ENCODE measurements around the gene CANT1. TPM values are rescaled to one million over a fixed set of nuclear protein-coding genes. Genes with fewer than 3 reads are reported as not detected.

The CANT1 gene
- total and polyA plus RNA-seq, 9 donors: 18.6 to 48.8 (median 33.8) TPM

DNA sequence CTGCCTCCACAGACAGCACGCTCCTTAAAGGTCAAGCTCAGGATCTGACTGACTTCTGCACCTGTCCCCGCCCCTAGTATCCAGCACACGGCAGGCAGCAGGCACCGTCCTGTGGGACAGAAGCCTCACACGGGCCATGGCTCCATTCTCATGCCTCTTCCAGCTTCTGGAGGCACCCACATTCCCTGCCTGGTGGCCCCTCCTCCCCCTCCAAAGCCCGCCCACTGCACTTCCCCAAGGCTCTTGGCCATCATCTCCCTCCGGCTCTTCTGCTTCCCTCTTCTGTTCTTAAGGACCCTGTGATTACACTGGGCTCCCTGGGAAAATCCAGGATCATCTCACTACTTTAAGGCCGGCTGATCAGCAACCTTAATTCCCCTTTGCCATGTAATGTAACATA, 3.5 kb downstream of the CANT1 start:
- Histone ChIP-seq H3K4me3 (no peak overlapping the region), H3K36me3 (no peaks in the 10 kb centered on the region), H3K4me1 (ENCODE audit: insufficient read depth) (peaks cover 14% of the 10 kb centered on the region), H3K27me3 (no peaks in the 10 kb centered on the region), H3K27ac (no peak overlapping the region), H3K9me3 (no peaks in the 10 kb centered on the region)
- no peak for TF ChIP-seq POLR2A (IDR thresholded peaks at IDR 0.05)
- TF ChIP-seq, protein P1, sequence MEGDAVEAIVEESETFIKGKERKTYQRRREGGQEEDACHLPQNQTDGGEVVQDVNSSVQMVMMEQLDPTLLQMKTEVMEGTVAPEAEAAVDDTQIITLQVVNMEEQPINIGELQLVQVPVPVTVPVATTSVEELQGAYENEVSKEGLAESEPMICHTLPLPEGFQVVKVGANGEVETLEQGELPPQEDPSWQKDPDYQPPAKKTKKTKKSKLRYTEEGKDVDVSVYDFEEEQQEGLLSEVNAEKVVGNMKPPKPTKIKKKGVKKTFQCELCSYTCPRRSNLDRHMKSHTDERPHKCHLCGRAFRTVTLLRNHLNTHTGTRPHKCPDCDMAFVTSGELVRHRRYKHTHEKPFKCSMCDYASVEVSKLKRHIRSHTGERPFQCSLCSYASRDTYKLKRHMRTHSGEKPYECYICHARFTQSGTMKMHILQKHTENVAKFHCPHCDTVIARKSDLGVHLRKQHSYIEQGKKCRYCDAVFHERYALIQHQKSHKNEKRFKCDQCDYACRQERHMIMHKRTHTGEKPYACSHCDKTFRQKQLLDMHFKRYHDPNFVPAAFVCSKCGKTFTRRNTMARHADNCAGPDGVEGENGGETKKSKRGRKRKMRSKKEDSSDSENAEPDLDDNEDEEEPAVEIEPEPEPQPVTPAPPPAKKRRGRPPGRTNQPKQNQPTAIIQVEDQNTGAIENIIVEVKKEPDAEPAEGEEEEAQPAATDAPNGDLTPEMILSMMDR (IDR thresholded peaks at IDR 0.05): no peak
- TF ChIP-seq EP300 (IDR thresholded peaks at IDR 0.05): no peak
- intact Hi-C loops (cut with DNase I): no loop called here
- DNase-seq: peak in 3 of 5 donors; percentile 8 to 33 (median 8)
- 83 to 94% (median 85%) methylated on average over 8 of the region's 8 CpGs for WGBS, 3 donors

DNA sequence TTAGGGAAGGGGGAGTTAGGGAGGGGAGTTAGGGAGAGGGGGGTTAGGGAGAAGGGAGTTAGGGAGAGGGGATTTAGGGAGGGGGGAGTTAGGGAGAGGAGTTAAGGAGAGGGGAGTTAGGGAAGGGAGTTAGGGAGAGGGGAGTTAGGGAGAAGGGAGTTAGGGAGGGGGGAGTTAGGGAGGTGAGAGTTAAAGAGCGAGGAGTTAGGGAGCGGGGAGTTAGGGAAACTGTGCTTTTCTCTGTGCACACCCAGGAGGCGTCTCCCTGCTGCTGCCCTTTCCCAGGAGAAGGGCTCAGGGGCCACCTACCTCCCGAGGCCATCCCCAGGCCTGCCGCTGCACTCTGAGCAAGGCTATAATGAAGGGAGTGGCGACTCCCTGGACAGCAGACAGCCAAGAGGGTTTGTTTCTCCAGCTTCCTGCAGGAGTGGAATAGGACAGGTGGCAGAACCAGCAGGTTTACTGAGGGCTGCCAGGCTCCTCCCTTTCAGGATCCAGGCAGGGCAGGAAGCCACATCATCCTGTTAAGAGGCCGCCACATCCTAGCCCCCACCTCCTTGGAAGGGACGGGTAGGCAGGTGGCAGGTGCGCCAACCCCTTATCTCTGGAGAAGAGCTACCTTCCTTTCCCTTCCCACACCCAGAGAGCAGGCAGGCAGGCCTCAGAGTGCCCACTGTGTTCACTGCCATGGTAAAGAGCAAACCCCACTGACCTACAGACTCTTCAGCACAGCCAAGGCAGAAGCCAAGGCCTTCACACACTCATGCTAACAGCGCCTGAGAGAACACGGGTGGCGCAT, 4.3 kb downstream of the CANT1 start:
- intact Hi-C loops (cut with DNase I): no loop called here
- WGBS, 3 donors: 70 to 78% (median 76%) methylated on average over 12 of the region's 12 CpGs
- DNase-seq: peak in 4 of 5 donors; percentile 6 to 31 (median 20)
- H3K27me3 ChIP-seq: no peaks in the 10 kb centered on the region
- no peaks in the 10 kb centered on the region for H3K36me3 ChIP-seq
- no peak overlapping the region for H3K27ac ChIP-seq
- no peak overlapping the region for H3K4me3 ChIP-seq
- TF ChIP-seq, protein P1 (IDR thresholded peaks at IDR 0.05): no peak
- TF ChIP-seq POLR2A (IDR thresholded peaks at IDR 0.05): no peak
- no peak for TF ChIP-seq EP300 (IDR thresholded peaks at IDR 0.05)
- no peaks in the 10 kb centered on the region for H3K9me3 ChIP-seq
- H3K4me1 ChIP-seq (ENCODE audit: insufficient read depth): peaks cover 13% of the 10 kb centered on the region

DNA sequence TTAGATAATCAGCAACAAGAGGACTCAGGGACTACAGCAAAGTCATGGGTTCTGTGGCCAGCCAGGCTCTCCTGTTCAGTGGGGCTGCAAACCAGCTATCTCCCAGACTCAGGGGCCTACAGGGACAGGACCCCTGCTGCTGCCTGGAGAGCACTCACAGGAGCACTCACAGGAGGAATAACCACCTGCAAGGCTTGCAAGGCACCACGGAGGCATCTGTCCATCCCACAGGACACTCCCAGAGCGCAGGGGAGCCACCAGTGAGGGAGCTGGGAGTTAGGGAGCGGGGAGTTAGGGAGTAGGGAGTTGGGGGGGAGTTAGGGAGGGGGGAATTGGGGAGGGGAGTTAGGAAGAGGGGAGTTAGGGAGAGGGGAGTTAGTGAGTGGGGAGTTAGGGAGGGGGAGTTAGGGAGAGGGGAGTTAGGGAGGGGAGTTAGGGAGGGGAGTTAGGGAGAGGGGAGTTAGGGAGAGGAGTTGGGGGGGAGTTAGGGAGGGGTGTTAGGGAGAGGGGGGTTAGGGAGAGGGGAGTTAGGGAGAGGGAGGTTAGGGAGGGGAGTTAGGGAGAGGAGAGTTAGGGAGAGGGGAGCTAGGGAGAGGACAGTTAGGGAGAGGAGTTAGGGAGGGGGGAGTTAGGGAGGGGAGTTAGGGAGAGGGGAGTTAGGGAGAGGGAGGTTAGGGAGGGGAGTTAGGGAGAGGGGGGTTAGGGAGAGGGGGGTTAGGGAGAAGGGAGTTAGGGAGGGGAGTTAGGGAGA, 5.7 kb downstream of the CANT1 start:
- H3K27ac ChIP-seq: no peak overlapping the region
- H3K4me3 ChIP-seq: no peak overlapping the region
- H3K9me3 ChIP-seq: no peaks in the 10 kb centered on the region
- intact Hi-C loops (cut with DNase I): no loop called here
- H3K36me3 ChIP-seq: no peaks in the 10 kb centered on the region
- TF ChIP-seq POLR2A (IDR thresholded peaks at IDR 0.05) (no peak), EP300 (IDR thresholded peaks at IDR 0.05) (no peak)
- TF ChIP-seq, protein P1 (IDR thresholded peaks at IDR 0.05): no peak
- peak in 4 of 5 donors; percentile 6 to 30 (median 10) for DNase-seq
- no peaks in the 10 kb centered on the region for H3K27me3 ChIP-seq
- WGBS, 3 donors: 0 to 96% (median 72%) methylated on average over 1 to 3 of the region's 3 CpGs
- H3K4me1 ChIP-seq (ENCODE audit: insufficient read depth): peaks cover 12% of the 10 kb centered on the region

DNA sequence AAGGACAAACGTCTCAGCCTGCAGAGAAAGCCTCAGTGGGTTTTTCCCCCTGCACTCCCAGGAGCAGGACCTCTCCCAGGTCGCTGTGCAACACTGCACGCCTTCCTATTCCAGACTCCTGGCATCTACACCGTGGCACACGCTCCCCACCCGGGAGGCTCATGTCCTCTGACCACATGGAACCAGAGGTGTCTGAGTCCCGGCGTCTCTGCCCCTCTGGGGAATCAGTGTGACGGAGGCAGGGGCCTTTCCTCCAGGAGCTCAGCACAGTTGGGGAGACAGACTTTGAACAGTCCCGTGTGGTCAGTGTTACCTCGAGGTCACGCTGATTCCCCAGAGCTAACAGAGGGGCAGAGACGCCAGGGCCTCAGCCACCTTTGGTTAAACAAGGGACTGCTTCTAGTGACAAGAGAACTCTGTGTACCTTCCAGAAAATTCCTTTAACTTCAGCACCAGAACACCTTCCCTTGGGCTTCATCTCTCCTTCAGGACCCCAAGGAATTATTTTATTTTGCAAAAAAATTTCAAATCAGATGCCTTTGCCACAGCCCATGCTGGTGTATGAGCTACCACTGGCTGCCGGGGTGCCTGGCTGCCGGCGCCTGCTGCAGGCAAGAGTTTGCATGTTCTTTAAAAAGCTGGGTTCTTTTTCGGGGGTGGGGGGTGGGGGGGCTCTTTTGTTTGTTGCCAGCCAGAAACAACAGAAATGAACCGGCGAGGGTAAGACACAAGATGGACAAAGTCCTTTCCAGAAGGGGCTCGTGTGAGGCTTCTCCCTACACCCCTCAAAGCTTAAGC, 6.6 kb downstream of the CANT1 start:
- 72 to 79% (median 79%) methylated on average over 20 of the region's 20 CpGs for WGBS, 3 donors
- DNase-seq: peak in 4 of 5 donors; percentile 5 to 33 (median 11)

More for the DNA sequence above, 6.6 kb downstream of the CANT1 start:
- no peaks in the 10 kb centered on the region for H3K36me3 ChIP-seq
- no peaks in the 10 kb centered on the region for H3K9me3 ChIP-seq
- H3K4me1 ChIP-seq (ENCODE audit: insufficient read depth): peaks cover 5% of the 10 kb centered on the region
- intact Hi-C loops (cut with DNase I): no loop called here
- TF ChIP-seq POLR2A (IDR thresholded peaks at IDR 0.05): no peak
- TF ChIP-seq EP300 (IDR thresholded peaks at IDR 0.05): no peak
- TF ChIP-seq, protein P1 (IDR thresholded peaks at IDR 0.05): no peak
- no peaks in the 10 kb centered on the region for H3K27me3 ChIP-seq
- no peak overlapping the region for H3K27ac ChIP-seq
- H3K4me3 ChIP-seq: no peak overlapping the region

Data from ovary (tissue), 9 donors.